Muscle of back (tissue), 11 donors: Measurements from ENCODE around the gene NME9. TPM values are rescaled to one million over a fixed set of nuclear protein-coding genes. Genes with fewer than 3 reads are reported as not detected.

Experiments used
- DNase-seq, 3 donors: peaks; one replicate each; pipeline versions ENCODE4 v3.0.0 to v3.0.0-alpha.2; 2013
- polyA plus RNA-seq, 10 donors: library from polyadenylated mRNA; unstranded; fragments of 120-200 nt; gene quantifications; one replicate each; pipeline ENCODE4 v1.2.1, GENCODE V29; 2013; ENCODE audit not compliant: insufficient read length in 10 of 10

Gene NME9
- polyA plus RNA-seq, 10 donors: 0.28 to 1.2 (median 0.67) TPM

DNA sequence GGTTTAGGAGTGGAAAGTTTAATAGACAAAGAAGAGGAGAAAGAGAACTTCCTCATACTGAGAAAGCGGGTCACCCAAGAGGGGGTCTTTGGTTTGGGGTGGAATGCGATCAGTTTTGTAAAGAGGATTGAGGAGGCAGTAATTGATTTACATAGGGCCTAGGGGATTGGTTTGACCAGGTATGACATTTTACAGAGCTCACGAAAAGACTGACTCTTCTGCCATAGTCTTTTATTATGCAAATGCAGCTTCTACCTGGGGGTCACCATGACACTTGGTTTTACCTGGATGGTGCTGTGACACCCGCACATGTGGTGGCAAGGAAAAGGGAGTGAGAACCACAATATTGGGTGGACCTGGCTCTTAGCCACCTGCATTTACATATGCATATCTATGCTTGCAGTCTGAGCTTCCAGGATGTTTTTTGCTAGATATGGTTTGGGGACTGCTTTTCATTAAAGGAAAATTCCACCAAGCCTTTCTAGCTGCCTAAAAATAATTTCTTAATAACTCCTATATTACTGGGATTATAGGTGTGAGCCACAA lies 6.9 kb upstream of the NME9 start:
- DNase-seq: no peak

DNA sequence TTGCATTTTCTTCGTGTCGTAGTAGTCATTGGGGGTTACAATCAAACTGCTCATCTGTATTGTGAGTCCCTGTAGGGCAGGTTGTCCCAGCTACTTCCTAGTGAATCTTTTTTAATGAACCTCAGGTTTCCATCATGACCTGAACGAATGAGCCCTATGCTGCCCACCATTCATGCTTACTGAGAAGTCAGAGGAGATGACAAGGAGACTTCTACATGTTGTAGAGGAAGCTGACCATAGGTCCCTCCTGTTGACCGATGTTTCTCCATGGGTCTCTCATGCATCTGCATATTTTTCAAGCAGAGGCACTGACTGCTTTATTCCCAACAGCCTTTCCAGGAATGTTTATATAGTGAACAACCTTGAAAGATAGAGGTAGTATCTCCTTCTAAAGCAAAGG lies 5.0 kb upstream of the NME9 start:
- no peak for DNase-seq

DNA sequence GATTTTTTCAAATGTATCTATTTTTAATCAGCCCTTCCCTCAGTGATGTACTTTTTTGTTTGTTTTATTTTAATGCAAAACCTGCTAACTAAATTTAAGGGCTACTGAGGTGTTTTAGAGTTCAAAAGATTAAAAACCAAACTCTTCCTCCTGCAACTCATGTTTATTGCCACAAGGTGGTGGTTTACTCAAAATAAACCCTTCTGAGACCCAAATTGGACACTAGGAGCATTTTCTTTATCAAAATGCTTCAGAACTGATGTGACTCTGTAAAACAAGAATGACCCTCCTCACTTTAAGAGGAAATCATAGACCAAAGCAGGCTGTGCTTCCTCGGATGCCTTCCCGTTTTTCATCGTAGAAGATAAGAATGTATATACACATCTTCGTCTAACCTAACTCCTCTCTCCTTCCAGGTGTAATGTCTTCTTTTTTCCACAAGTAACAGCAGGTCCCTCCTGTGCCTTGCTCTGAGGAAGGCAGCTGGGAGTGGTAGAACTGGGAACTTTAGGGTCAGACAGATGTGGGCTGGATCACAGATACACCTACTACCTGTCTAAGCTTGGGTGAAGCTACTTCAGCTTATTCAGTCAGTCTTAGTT lies 2.9 kb upstream of the NME9 start:
- peak in 1 of 3 donors; percentile 37 for DNase-seq

DNA sequence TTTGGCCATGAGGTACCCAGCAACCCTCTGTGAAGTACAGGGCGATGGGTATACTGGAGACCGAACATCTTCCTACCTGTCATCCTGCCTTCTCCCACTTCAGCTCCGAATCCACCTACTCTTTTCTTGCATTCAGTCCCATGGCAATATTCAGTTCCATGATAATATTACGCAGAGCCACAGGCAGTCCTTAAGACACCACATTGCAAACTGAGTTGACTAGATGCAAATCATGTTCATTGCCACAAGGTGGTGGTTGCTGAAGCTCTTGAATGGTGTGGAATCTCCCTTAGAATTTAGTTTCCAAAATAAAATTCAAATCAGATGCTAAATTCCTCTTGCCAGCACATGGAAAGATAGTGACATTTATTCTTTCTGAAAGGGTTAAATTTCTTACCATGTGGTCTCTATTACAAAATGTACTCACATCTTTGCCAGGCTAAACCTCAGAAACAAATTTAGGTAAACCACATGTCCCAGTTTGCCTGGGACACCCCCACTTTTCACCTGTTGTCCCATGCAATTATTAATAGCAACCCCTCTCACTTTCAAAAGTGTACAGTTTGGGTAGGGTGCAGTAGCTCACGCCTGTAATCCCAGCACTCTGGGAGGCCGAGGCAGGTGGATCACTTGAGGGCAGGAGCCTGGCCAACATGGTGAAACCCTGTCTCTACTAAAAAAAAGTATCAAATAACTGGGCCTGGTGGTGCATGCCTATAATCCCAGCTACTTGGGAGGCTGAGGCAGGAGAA lies 1.7 kb upstream of the NME9 start:
- DNase-seq: no peak

DNA sequence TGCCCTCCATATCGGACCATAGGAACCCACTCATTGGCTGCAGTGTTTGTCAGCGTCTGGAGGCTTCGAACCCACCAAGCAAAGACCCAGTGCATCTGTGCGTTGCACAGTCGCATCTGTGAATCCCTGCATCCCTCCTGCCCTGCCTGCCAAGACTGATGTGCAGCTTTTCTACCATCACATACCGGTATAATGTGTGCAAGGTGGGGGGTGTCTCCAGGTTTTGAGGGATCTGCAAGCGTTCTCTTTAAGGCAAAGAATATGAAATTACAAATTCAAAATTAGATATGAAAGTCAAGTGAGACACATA lies 288 bp upstream of the NME9 start:
- no peak for DNase-seq

DNA sequence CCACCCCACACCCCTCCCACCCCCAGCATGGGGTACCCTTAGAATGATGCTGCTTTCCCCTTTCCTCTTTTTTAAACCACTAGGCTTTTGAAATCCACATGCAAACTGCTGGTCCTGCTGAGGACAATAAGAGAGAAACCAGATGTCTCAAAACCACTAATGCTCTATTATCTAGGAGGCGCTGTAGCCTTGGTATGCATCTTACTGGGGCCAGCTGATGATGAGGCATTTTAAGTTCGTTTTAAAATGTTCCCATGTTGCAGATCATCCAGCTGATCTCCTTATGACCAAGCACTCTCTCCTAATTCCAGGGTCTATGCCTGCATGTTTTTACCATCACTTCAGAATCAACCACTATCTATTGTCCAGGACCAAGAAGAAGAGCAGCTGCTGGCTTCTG lies 1.3 kb downstream of the NME9 start:
- DNase-seq: no peak

DNA sequence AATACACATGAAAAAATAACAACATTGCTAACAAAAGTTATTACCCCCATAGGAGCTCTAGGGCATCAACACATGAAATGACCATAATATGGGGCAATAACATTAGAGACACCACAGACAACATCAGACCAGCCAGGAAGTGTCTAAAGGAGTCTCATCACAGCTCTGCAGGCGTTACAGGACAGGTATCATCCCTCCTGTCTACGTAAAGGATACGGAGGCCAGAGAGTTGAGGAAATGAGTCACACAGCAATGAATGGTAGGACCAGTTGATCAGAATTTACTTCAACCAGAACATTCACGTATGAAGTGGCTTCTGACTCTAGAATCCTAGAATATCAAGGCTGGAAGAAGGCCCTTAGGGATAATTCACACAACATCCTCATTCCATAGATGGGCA lies 1.8 kb downstream of the NME9 start:
- no peak for DNase-seq

DNA sequence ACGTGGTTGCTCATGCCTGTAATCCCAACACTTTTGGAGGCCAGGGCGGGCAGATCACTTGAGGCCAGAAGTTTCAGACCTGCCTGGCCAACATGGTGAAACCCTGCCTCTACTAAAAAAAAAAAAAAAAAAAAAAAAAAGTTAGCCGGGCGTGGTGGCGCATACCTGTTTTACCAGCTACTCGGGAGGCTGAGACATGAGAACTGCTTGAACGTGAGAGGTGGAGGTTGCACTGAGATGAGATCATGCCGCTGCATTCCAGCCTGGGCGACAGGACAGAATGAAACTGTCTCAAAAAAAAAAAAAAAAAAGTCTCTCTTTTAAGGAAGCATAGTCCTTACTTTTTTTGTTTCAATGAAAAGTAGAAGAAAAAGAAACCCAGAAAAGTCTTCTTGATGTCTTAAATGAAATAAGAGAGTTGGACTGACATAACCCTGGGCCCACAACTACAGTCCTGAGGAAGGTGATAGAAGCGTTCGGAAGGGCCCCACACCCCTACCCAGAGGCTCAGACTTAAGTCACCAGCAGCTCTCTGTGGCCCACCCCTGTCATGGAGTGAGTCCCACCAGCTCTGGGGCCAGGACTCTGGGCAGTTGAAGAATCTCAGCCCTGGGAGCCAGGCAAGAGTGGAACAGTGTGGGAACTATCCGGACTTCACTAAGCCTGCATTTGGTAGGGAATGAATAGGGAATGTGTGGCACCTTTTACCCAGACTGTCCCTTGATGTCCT lies 2.6 kb downstream of the NME9 start:
- no peak for DNase-seq

DNA sequence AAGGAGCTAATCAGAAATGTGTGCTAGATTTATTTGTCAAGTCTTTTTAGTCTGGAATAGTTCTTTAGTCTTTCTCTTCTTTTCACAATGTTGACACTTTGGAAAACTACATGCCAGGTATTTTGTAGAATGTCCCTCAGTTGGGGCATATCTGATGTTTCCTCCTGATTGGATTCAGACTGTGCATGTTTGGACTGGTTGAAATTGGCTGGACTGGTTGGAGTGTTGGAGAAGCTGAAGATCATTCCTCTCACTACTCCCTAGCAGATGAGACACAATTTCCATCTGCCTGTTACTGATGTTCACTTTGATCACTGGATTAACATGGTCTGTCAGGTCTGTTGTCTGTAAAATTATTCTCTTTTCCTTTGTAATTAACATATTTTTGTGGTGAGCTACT lies 3.7 kb downstream of the NME9 start:
- no peak for DNase-seq

DNA sequence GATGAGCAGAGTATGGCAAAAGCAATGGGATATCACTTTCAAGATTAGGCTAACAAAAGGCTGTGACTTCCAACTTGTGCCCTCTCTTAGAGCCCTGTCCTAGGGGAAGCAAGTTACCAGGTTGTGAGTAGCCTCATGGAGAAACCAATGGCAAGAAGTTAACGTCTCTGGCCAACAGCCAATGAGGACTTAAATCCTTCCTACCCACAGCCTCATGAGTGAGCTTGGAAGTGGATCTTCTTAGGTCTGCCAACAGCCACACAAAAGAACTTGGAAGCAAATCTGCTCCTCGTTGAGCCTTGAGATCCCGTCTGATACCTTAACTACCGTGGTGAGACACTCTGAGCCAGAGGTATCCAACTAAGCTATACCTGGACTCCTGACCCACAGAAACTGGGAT lies 5.7 kb downstream of the NME9 start:
- no peak for DNase-seq

DNA sequence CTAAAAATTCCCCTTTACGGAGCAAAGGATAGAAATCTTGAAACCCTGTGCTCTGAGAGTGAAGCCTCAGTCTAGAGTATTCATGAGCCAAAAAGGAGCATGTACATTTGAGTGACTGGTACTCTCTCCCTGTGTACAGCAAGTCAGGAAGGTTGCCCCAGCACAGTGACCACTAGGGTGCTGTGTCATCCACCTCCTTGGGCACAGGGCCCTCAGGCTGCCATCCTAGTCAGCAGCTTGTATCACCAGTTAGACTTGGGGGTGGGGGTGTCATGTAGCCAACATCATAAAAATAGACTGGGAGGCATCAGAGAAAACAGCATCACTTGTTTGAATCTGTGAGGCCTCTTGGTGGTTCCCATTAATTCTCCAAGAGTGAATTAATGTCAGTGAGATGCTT lies 12.0 kb downstream of the NME9 start:
- no peak for DNase-seq

DNA sequence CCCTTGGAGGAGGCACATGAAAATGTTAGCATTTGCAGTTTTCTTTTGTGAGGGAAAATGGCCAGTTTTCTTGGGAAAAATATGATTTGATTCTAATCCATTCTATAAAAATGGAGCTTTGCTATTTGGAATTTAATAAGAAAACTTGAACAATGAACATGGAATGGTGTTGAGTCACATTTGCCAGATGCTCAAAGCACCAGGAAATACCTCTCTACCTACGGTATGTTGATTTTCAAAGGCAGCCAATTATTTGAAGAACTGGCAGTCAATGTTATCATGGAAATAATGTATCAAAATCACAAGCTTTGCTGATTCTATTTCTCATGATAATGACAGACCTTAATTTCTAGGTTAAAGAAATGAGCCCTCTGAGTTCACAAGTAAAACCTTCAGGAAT lies 14.9 kb downstream of the NME9 start:
- DNase-seq: no peak

DNA sequence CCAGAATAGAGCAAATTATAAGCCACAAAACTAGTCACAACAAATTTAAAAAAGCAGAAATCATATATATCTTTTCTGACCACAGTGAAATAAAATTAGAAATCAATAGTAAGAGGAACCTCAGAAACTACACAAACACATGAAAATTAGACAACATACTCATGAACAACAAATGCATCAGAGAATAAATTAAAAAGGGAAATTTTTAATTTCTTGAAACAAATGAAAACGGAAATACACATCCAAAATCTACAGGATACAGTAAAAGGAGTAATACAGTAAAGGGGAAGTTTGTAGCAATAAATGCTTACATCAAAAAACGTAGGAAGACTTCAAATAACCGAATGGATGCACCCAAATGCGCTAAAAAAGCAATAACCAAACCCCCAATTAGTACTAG lies 19.2 kb downstream of the NME9 start:
- no peak for DNase-seq

DNA sequence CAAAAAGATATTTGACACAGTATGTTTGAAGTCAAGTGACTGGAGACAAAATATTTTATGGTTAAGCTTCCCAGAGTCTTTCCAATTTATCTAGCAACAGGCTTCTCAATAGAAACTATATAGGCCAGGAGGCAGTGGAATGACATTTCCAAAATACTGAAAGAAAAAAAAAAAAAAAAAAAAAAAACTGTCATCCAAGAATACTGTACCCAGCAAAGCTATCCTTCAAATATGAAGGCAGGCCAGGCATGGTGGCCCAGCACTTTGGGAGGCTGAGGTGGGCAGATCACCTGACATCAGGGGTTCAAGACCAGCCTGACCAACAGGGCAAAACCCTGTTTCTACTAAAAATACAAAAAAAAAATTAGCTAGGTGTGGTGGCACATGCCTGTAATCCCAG lies 20.9 kb downstream of the NME9 start:
- DNase-seq: no peak

DNA sequence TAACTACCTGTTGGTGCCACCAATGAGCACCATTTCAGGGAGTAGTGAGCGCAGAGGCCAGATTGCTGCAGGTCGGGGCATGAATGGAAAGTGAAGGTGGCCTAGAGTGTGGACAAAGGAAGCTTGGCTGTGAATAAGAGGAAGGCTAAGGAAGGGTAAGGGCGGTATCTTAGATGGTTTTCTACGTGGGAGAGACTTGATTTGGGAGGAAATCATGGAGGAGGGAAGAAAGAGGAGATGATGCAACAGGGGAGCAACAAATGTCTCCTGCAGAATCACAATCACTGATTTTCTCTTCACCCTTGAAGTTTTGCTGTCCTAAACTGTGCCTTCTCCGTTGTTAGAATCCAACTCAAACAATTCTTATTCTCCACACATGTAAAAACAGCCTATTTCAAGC lies 21.8 kb downstream of the NME9 start:
- no peak for DNase-seq

DNA sequence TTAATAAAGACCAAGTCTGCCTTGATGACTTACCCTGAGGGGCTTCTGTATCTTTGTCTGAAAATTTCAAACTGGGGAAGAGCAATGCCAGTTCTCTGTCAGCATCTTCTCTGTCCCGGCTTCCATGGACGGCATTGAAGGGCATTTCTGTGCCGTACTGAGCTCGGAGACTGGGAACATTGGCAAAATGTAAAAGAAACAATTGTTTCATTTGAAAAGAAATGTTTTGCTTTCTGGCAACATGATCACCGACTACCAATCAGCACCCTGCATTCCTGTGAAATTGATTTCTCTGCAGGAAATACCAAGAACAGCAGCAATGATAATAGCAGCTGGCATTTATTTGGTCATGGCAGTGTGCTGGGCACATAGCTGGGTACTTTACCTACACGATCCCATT lies 26.2 kb downstream of the NME9 start:
- DNase-seq: no peak

DNA sequence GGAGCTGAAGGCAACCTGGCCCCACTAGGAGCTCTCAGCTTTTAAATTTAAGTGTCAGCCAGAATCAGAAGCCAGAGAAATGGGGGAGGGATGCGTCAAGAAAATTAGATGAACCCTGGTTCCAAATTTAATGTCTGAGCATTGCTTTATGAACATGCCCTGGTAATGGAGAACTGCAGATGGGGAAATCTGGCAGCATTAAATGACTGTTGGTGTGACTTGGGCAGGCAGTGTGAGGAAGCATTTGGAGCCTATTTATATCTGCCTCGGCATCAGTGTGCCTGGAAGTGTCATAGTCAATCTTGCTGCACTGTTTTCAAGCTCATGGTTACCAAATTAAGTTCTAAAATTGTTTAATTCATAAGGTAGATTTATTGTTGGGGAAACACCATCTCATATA lies 29.0 kb downstream of the NME9 start:
- no peak for DNase-seq

DNA sequence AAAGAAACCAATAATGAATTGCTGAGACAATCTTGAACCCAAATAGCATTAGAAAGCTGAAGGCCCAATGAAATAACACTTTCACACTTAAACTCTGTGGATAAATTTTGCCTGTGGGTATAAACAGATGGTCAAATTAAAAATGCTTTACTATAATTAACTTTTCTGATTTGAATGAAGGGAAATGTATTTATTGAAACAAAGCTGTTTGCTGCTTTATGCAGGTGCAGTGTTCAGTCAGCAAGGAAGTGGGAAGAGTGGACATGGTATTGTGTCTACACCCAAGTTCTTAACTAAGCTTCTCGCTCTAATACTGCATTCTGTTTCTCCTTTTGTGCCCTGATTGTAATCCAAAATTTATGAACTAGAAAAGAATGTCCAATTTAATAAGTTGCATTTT lies 31.8 kb downstream of the NME9 start:
- no peak for DNase-seq

DNA sequence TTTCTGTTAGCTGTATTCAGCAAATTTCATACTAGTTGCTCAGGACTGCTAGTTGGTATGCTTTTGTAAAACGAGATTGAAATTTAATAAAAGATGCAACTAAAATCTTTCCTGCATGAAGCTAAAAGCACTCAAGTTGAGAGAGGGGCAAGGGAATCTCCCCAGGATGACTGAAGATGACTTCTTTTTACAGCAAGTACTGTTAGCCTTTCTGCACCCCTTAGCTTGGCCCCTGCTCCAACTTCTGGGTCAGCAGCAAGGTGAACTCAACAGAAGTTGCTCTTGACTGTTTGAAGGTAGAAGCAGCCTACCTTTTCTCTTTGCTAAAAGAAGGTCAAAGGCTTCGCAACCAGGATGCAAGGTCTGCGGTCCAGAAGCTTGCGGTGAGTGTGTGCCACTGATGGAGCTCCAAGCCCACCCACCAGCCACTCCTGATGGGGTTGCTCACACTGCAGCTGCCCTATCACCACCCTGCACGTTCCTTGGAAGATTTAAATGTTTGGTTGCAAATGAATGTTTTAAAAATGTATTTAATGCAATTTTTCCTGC lies 32.5 kb downstream of the NME9 start:
- no peak for DNase-seq

DNA sequence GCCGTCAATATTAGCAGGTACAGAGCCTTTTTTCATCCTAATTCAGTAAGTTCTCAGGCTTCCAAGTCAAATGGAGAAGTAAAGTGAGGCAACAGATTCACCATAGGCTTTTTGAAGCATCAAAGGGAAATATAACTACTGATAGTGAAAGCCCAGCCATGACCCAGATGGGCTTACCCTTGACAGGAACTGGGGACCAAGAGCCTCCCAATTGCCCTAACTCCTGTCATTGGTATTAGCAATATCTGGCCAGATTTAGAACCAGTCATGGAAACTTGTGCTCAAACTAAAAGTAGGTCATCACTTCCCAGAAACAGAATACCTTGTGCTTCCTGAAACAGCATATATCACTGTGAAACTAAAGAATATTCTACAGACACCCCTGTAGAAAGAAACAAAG lies 33.0 kb downstream of the NME9 start:
- no peak for DNase-seq

DNA sequence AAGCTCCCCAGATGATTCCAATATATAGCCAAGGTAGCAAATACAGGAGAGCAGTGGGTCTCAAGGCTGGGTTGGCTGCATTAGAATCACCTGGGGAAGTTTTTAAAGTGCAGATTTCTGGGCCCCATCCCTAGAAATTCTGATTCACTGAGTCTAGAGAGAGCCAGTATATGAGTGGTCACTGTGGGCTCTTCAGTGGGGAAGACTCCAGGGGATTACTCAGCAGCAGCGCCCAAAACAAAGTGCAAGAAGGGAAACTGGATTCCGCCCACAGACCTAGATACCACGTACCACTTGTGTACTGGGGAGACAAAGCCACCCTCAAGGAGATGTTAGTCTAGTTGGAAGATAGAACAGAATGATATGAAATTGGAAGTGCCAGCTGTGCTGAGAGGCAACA lies 40.0 kb downstream of the NME9 start:
- DNase-seq: no peak

DNA sequence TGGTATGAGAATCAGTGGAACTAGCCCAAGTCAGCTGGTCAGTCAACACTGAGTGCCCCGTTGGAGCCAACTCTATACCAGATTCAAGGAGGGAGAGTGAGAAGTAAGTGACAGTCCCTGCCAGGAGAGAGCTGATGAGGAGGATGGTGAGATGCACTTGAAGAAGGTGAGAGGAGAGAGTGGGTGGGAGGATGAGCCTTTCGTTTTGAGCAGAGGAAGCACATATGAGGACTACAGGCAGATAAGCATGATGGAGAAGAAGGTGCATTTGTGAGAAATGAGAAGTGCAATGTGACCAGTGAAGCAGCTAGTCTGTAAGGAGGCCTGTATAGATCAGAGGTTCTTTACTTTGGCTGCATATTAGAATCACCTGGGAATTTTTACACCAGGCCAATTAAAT lies 40.4 kb downstream of the NME9 start:
- DNase-seq: no peak

DNA sequence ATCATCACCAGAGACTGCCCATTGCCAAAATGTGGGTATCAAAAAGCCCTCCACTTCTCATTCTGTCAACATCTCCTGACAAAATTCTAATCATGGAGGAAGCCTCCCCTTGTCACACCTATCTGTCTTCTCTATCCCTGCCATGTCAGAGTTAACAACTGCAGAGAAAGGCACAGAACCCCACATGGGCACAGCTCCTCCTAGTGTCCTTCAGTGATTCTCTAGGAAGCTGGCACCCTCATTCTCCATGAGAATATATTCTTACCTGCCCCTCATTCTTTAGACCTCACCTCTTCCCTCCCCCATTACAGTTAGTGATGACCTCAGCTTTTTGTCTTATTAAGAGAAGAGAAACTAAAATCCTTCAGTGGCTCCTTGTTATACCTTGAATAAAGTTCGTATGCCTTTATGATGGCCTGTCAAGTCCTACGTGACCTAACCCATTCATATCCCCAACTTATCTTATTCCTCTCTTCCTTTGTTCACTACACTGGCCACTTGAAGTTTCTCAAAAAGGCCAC lies 44.6 kb downstream of the NME9 start:
- no peak for DNase-seq
